Neural progenitor cell (in vitro differentiated cells): ENCODE results near the gene SLC4A5. TPM values are rescaled to one million over a fixed set of nuclear protein-coding genes. Genes with fewer than 3 reads are reported as not detected.
A peak's percentile ranks its signal among the peaks of the same experiment; 100 is the strongest.
"Not testable (repeated sequence)": the region's sequence is repeated elsewhere in the genome, so short reads cannot be mapped to it uniquely, and the experiment has no call there.

ENCODE experiments used
- DNase-seq: peaks from one replicate; pipeline ENCODE4 v3.0.0-alpha.2; 2016; ENCODE audit warnings: low spot score
- H2AFZ ChIP-seq: fragments of 200-600 bp; sonication (generic); replicated peaks from 2 replicates; pipeline ENCODE4 v1.6.1; 2016; ENCODE audit warnings: antibody characterized with exemption
- H3F3A ChIP-seq: fragments of 200-600 bp; sonication (generic); 2 replicates; pipeline ENCODE4 v1.6.1; 2016; ENCODE audit warnings: antibody characterized with exemption, low read depth
- H3K27ac ChIP-seq: fragments of 200-600 bp; sonication (generic); 2 replicates; pipeline ENCODE4 v1.5.1; 2016; ENCODE audit warnings: mild to moderate bottlenecking
- H3K27me3 ChIP-seq: fragments of 200-600 bp; sonication (generic); 2 replicates; pipeline ENCODE4 v1.6.1; 2016; ENCODE audit warnings: mild to moderate bottlenecking, moderate library complexity
- H3K36me3 ChIP-seq: fragments of 200-600 bp; sonication (generic); 2 replicates; pipeline ENCODE4 v1.5.1; 2016
- H3K4me1 ChIP-seq: fragments of 200-600 bp; sonication (generic); 2 replicates; pipeline ENCODE4 v1.6.1; 2016; ENCODE audit warnings: mixed run types
- H3K4me2 ChIP-seq: fragments of 200-600 bp; sonication (generic); 2 replicates; pipeline ENCODE4 v1.6.1; 2016
- H3K4me3 ChIP-seq: fragments of 200-600 bp; sonication (generic); 2 replicates; pipeline ENCODE4 v1.5.1; 2016
- H3K79me2 ChIP-seq: fragments of 200-600 bp; sonication (generic); 2 replicates; pipeline ENCODE4 v1.6.1; 2016; ENCODE audit warnings: low read depth
- H3K9ac ChIP-seq: fragments of 200-600 bp; sonication (generic); 2 replicates; pipeline ENCODE4 v1.6.1; 2016
- H3K9me3 ChIP-seq: fragments of 200-600 bp; sonication (generic); 2 replicates; pipeline ENCODE4 v1.5.1; 2016; ENCODE audit warnings: low read depth
- H4K20me1 ChIP-seq: fragments of 200-600 bp; sonication (generic); 2 replicates; pipeline ENCODE4 v1.6.1; 2016; ENCODE audit warnings: low read depth
- H3K27ac Mint-ChIP-seq: 3 replicates; pipeline ENCODE4 v1.8.0; 2021; ENCODE audit warnings: mixed read lengths
- H3K27me3 Mint-ChIP-seq: 2 replicates; pipeline ENCODE4 v1.8.0; 2022; ENCODE audit warnings: low read depth, mild to moderate bottlenecking, inconsistent platforms, moderate library complexity, mixed read lengths; ENCODE audit not compliant: insufficient read depth
- H3K36me3 Mint-ChIP-seq: 3 replicates; pipeline ENCODE4 v1.8.0; 2021; ENCODE audit warnings: mixed read lengths
- H3K4me1 Mint-ChIP-seq: 3 replicates; pipeline ENCODE4 v1.8.0; 2021; ENCODE audit warnings: mixed read lengths
- H3K4me3 Mint-ChIP-seq: 3 replicates; pipeline ENCODE4 v1.8.0; 2021; ENCODE audit warnings: mild to moderate bottlenecking, moderate library complexity, mixed read lengths
- H3K9me3 Mint-ChIP-seq: 3 replicates; pipeline ENCODE4 v1.8.0; 2020; ENCODE audit warnings: mixed read lengths
- CTCF ChIP-seq: fragments of 200-600 bp; sonication (generic); IDR thresholded peaks from 2 replicates; pipeline ENCODE4 v1.5.1; 2017; ENCODE audit warnings: antibody characterized with exemption, mild to moderate bottlenecking
- EZH2 ChIP-seq: fragments of 200-600 bp; sonication (generic); IDR thresholded peaks from 2 replicates; pipeline ENCODE4 v1.6.1; 2017; ENCODE audit warnings: antibody characterized with exemption, mild to moderate bottlenecking, moderate library complexity
- EZH2phosphoT487 ChIP-seq: fragments of 200-600 bp; sonication (generic); IDR thresholded peaks from 2 replicates; pipeline ENCODE4 v1.6.1; 2017; ENCODE audit warnings: antibody characterized with exemption
- total RNA-seq: library from RNA; depleted of rRNA; stranded (reverse); fragments of >200 nt; gene quantifications from 2 replicates; pipeline ENCODE4 v1.2.3, GENCODE V29; 2015; ENCODE audit warnings: low replicate concordance

The SLC4A5 gene
- total RNA-seq, 1 donor from 2014 or later, result 2.0 TPM

GRCh38 chr2:74191596-74192380 lies 151.4 kb downstream of the SLC4A5 start:
- Mint-ChIP-seq H3K27ac (peak overlapping the region; percentile 27), H3K36me3 (no peaks in the 10 kb centered on the region), H3K9me3 (no peaks in the 10 kb centered on the region), H3K4me3 (no peak overlapping the region), H3K4me1 (peaks cover 6% of the 10 kb centered on the region), H3K27me3 (peaks cover 9% of the 10 kb centered on the region)
- Histone ChIP-seq H3K4me1 (no peaks in the 10 kb centered on the region), H3K27ac (no peak overlapping the region), H3K79me2 (no peaks in the 10 kb centered on the region), H3K36me3 (no peaks in the 10 kb centered on the region), H3K4me3 (no peak overlapping the region), H3K4me2 (no peak overlapping the region), H3K9me3 (no peaks in the 10 kb centered on the region), H3F3A (no peaks in the 10 kb centered on the region), H3K27me3 (no peaks in the 10 kb centered on the region), H4K20me1 (no peaks in the 10 kb centered on the region), H2AFZ (no peak overlapping the region), H3K9ac (no peak overlapping the region)
- DNase-seq, result no peak
- no peak for TF ChIP-seq EZH2phosphoT487
- no peak for TF ChIP-seq EZH2
- no peak for TF ChIP-seq CTCF

GRCh38 chr2:74188696-74189095 lies 154.5 kb downstream of the SLC4A5 start:
- no peak overlapping the region for H3K4me2 ChIP-seq
- no peaks in the 10 kb centered on the region for H3F3A ChIP-seq
- Mint-ChIP-seq H3K27me3 (peaks cover 11% of the 10 kb centered on the region), H3K9me3 (no peaks in the 10 kb centered on the region), H3K36me3 (no peaks in the 10 kb centered on the region), H3K27ac (no peak overlapping the region), H3K4me1 (peaks cover 6% of the 10 kb centered on the region), H3K4me3 (no peak overlapping the region)
- no peak overlapping the region for H2AFZ ChIP-seq
- no peaks in the 10 kb centered on the region for H3K27me3 ChIP-seq
- H3K79me2 ChIP-seq, result no peaks in the 10 kb centered on the region
- no peaks in the 10 kb centered on the region for H3K36me3 ChIP-seq
- H4K20me1 ChIP-seq, result no peaks in the 10 kb centered on the region
- no peak overlapping the region for H3K4me3 ChIP-seq
- H3K9ac ChIP-seq, result no peak overlapping the region
- TF ChIP-seq EZH2, result no peak
- no peak for TF ChIP-seq EZH2phosphoT487
- TF ChIP-seq CTCF, result no peak
- H3K27ac ChIP-seq, result no peak overlapping the region
- no peak for DNase-seq
- no peaks in the 10 kb centered on the region for H3K9me3 ChIP-seq
- no peaks in the 10 kb centered on the region for H3K4me1 ChIP-seq

- Mint-ChIP-seq H3K4me3 (no peak overlapping the region), H3K27me3 (peaks cover 11% of the 10 kb centered on the region), H3K36me3 (no peaks in the 10 kb centered on the region), H3K9me3 (no peaks in the 10 kb centered on the region), H3K4me1 (peaks cover 6% of the 10 kb centered on the region), H3K27ac (no peak overlapping the region)
- no peak overlapping the region for H3K27ac ChIP-seq
- H3K36me3 ChIP-seq, result no peaks in the 10 kb centered on the region
- no peak for DNase-seq
- no peak for TF ChIP-seq CTCF
- TF ChIP-seq EZH2, result no peak
- TF ChIP-seq EZH2phosphoT487, result no peak
- no peak overlapping the region for H3K4me3 ChIP-seq
- no peaks in the 10 kb centered on the region for H3K79me2 ChIP-seq
- H3K9me3 ChIP-seq, result no peaks in the 10 kb centered on the region
- no peaks in the 10 kb centered on the region for H3K4me1 ChIP-seq
- no peak overlapping the region for H3K4me2 ChIP-seq
- no peaks in the 10 kb centered on the region for H3F3A ChIP-seq
- no peaks in the 10 kb centered on the region for H3K27me3 ChIP-seq
- H2AFZ ChIP-seq, result peak overlapping the region; percentile 81
- no peaks in the 10 kb centered on the region for H4K20me1 ChIP-seq
- H3K9ac ChIP-seq, result no peak overlapping the region
Observed at GRCh38 chr2:74188018-74188601, 155.1 kb downstream of the SLC4A5 start.

GRCh38 chr2:74186706-74187105 lies 156.5 kb downstream of the SLC4A5 start:
- not testable (repeated sequence) for H3K4me2 ChIP-seq, H2AFZ ChIP-seq, H3K79me2 ChIP-seq, H3K9me3 ChIP-seq, H3K27ac ChIP-seq, H3K4me1 Mint-ChIP-seq, H3K4me3 Mint-ChIP-seq, H3K4me1 ChIP-seq, H3K4me3 ChIP-seq, DNase-seq, H3F3A ChIP-seq, H3K36me3 ChIP-seq, H4K20me1 ChIP-seq, H3K36me3 Mint-ChIP-seq, H3K9me3 Mint-ChIP-seq, H3K27ac Mint-ChIP-seq, H3K9ac ChIP-seq, H3K27me3 ChIP-seq
- peaks cover 13% of the 10 kb centered on the region for H3K27me3 Mint-ChIP-seq
